Amniotic stem cell (primary cell): ENCODE measurements around the gene GALNT7.

Experiments
- DNase-seq: peaks from one replicate; lab custom pipeline; 2025; lab: John Stamatoyannopoulos, UW

GALNT7 gene

GRCh38 chr4:173301518-173302201 is 133.0 kb downstream of the GALNT7 start:
- no peak for DNase-seq

DNA sequence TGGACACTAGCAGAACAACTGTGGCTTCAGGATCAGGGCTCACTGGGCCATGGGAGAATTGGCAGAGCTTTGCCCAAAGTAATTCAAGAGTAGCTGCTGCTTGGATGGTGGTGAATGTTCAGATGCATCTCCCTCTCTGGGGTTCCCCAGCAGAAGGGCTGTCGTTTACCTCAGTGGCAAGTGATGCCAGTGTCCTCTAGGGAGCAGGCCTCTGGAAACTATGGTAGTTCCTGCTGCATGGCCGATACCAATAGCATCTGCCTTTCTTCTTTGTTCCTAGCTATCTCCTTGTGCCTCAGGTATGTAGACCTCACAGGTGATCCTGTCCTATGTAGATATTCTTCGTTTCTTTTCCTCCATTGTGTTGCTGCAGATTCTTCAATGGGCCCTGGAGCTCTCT is 139.2 kb downstream of the GALNT7 start:
- DNase-seq = no peak

DNA sequence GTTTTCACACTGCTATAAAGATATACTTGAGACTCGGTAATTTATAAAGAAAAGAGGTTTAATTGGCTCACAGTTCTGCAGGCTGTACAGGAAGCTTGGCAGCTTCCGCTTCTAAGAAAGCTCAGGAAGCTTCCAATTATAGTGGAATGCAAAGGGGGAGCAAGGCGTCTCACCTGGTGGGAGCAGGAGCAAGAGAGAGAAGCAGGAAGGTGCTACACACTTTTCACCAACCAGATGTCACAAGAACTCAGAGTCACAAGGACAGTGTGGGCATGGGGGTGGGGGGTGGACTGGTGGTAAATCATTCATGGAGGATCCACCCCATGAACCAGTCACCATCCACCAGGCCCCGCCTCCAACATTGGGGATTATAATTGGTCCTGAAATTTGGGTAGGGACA is 142.8 kb downstream of the GALNT7 start:
- no peak for DNase-seq

- no peak for DNase-seq
These were observed 146.1 kb downstream of the GALNT7 start for GRCh38 chr4:173314715-173315114.

DNA sequence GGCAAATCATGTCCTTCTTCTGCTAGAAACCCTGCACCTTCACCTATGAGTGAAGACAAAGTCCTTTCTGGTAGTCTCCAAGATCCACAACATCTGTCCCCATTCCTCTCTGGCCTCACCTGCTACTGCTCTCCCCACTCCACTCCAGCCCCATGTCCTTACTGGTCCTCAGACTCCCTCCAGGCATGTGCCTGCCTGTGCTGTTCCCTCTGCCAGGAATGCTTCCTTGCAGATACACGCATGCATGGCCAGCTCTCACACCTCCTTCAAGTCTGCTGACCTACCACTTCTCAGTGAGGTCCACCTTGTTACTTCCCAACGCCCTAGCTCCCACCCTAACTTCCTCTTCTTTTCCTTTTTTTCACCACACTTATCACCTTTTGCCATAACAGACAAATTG is 147.4 kb downstream of the GALNT7 start:
- DNase-seq = no peak

DNA sequence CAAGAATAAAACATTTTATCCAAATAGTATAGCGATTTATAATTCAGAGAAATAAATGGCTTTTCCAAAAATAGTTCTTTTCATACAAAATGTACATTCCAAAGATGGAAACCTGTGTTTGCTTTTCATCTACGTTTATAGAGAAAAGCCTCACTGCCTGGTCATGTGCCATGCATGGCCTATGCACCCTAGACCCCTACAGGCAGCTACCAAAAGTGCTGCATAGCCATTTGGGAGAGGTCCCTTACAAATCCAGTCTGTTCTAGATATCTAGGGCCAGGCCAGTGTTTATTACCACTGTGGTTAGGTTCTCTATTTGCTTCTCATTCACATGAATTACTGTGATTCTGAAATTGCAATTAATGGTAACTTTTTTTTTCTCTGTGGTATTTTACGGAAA is 148.4 kb downstream of the GALNT7 start:
- no peak for DNase-seq

DNA sequence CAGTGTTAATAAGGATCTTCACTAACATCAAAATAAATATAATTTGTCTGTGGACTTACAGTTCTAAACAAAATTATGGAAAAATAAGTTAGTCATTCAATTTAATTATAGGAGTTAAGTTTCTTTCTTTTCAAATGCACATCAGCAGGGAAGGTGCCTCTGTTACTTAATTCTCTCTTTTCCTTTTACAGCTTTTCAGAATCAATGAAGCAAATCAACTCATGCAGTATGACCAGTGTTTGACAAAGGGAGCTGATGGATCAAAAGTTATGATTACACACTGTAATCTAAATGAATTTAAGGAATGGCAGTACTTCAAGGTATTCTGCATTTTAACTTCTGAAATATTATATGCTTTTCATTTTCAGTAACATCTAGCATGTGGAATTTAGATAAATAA is 149.6 kb downstream of the GALNT7 start:
- no peak for DNase-seq

DNA sequence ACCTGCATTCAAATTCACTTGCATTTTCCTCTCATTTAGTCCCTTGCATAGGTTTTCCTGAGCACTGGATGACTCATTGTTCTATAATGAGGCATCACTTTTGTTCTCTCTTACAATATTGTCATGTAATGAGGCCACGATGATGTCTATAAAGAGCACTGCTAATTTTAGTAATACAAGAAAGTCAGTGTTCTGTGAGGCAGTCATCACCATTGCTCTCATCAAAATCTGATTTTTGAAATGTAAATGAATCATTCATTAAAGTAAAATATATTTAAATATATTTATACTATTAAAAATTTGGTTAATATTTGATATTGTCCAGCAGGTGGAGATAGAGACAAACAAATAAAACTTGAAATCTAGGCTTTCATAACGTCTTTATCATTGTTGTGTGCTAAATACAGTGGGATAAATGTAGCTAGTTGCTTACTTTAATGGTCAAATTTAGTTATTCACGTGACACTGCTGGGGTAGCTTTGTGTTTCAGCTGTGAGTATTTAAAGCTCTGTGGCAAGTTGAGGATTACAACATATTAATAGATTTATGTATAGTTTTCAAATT is 150.1 kb downstream of the GALNT7 start:
- DNase-seq = peak; percentile 56

GRCh38 chr4:173319696-173320095 is 151.1 kb downstream of the GALNT7 start:
- DNase-seq = no peak

DNA sequence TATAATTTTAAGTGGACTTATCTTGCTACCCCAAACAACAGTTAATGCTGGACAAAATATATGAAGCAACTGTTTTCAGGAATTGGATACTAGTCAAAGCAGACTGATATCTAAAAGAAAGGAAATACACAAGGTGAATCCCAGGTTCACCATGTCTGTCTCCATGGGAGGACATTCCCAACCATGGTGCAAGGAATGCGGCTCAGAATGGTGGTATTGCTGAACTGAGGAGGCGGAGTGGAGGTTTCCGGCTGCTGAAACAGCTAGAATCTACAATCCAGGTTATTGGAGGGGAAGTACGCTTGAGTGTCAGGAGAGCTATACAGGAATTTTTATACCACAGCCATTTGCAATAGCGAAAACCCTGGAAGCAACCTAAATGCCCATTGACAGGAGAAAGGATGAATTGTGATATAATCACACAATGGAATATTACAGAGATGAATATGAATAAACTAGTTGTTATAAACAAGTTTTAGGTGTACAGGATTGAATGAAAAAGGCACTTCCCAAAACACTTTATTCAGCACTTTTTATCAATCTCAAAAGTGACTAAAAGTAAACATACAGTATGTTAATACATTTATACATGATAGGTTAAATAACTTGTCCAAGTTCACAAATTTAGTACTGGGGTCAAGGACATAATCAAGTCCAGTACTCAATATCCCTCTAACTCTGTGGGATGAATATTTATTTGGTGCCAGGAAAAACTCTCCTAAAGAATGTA is 156.6 kb downstream of the GALNT7 start:
- no peak for DNase-seq

DNA sequence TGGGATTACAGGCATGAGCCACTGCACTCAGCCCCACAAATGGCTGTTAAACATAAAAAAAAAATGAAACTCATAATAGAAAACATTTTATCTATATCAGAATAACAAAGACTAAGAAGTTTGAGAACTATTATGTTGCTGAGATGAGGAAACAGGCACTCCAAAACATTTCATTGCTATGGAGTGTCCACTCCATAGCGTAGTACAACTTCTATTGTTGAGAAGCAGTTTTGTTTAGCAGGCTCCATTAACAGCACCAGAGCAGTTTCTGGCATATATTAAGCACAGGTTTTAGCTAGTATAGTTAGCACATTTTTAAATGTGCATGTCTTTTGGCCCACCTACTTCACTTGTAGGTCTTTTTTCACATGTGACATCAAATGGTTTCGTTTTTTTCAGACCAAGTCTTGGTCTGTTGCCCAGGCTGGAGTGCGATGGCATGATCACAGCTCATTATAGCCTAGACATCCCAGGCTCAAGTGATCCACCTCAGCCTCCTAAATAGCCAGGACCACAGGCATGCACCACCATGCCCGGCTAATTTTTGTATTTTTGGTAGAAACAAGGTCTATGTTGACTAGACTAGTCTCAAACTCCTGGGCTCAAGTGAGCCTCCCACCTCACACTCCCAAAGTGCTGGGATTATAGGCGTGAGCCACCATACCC is 159.8 kb downstream of the GALNT7 start:
- no peak for DNase-seq

DNA sequence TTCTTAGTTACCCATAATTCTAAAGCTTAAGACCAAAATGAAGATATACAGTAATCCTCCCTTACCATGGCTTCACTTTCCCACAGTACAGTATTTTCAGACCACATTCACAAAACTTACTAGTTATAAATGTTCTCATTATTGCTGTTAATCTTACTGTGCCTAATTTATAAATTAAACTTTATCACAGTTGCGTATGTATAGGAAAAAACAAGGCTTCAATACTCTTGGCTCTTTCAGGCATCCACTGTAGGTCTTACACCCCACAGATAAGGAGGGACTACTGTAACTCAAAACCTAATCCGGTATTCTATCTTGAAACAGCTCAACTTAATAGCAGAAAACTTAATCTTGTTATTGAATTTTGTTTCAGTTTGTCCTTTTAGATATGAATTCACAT is 162.0 kb downstream of the GALNT7 start:
- DNase-seq = no peak

GRCh38 chr4:173332021-173332487 is 163.4 kb downstream of the GALNT7 start:
- DNase-seq = no peak

DNA sequence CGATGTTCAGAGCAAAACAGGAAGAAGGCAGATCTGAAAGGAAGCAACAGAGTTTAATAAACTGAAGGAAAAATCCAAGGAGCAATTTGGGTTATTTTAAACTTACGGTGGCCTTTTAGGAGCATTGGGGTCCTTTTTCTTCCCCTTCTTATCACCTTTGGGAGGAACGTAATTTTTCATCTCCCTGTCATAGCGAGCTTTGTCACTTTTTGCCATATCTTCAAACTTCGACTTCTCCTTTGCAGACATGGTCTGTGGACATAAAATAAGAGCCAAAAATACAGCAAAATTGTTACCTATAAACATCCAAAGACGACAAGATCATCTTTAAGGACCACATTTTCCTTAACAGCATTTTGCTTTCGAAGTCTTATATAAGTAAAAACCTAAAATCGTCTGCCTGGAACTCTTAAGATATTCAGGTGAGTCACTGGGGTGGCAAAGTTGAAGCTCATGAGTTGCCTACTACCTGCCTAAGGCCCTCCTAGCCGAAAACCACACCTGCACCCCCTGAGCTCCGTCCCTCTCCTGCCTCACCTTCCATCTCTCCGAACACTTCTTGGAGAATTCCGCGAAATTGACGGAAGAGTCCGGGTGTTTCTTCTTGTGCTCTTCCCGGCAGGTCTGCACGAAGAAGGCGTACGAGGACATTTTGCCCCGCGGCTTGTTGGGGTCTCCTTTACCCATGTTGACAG is 164.5 kb downstream of the GALNT7 start:
- no peak for DNase-seq

DNA sequence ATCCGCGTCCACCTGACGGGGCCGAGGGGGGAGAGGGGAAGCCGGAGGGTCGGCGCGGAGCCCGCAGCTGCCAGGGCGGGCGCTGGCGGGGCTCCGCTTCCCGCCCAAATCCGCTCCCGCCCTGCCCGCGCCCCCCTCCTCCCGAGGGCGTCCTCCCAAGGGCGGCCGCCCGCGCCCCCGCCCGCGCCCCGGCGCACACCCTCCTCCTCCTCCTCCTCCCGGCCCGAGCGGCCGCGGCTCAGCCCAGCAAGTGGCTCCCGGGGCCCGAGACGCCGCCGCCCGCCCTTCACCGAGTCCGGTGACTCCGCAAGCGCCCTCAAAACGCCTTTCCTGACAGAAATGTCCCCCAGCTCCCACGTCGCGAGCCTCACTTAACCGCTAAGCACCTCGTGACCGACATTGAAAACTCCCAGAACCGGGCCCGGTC is 165.1 kb downstream of the GALNT7 start:
- no peak for DNase-seq

GRCh38 chr4:173334085-173334890 is 165.7 kb downstream of the GALNT7 start, which contains the start of gene HMGB2:
HMGB2 (minus strand) TSS chr4:173334358; CDS start chr4:173333649, 709 bp downstream.
- peak; percentile 100 for DNase-seq

DNA sequence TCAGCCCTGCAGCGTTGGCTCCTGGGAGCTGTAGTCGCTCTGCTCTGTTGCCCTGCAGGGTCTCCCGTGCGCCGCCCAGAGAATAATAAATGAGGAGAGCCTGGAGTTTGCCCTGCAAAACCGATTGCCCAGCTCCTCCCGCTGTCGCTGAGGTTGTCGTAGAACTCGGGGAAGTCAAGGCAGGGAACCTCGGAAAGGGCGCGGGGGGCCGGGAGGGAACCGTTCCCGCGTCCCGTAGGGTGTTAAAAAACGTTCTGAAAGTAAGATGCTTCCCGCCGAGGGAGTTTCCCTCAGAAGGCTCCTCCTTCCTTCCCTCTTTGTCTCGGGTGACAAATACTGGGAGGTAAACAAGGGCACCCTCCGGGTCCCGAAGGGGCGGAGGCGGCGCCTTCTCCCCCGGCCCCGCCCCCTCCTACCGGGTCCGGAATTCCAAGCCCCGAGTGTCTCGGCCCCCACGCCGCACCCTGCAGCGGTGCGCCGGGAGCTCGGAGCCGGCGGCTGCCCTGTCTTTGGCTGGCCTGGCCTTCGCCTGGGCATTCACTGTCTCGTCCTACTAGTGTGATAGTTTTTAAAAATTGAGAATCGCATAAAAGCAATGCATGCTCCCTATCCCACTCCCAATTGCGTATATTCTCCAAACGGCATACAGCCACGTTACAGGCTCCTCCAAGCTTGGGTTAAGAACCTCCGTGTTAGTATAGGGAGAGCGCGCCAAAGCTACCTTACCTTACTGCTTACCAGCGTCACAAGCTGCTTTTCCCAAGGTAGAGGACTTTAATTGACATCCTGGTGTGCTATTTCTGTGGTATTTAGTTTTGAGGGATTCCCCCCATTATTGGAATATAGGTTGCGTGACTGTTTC is 166.5 kb downstream of the GALNT7 start:
- DNase-seq = peak; percentile 28

GRCh38 chr4:173337463-173337862 is 168.9 kb downstream of the GALNT7 start:
- no peak for DNase-seq

DNA sequence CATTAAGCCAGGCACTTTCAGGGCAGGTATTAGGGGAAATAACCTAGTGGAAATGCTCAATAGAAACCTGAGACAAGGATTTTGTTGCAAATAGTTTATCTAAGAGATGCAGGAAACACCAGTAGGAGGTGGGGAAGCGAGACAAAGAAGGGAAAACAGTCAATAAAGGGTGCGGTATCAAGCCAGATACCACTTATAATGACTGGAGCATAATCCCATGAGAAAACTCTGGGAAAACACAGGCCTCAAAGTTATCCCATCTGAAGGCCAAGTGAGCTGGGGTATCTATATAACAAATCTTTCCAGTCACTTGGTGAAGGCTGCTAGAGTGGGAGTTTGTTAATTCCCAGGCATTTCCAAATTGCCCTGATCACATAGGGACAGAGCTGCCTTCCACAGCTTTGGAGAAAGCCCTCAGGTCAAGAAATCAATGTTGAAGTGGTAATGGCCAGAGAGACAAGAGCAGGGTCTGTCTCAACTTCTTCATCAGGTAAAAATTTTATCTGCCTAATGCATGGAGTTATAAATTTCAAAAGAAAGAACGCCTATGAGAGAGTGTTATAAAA is 175.3 kb downstream of the GALNT7 start:
- DNase-seq = no peak

DNA sequence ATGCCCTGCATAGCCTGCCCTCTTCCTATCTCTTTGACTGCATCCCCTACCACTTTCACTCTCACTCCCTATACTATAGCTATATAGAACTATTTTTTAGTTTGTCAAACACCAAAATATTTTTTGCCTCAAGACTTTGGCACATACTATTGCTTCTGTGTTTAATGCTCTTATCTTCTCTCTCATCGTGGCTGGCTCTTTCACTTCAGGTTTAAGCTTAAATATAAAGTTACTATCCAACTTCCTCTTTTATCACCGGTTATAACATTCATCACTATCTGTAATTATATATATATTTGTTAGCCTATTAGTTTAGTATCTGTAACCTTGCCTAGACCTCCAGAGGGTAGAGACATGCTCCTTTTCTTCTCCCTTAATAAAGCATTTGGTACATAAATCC is 177.0 kb downstream of the GALNT7 start:
- no peak for DNase-seq
